Fibroblast of upper back skin (primary cell): Measurements from ENCODE around the gene PIGU.
"Not testable (repeated sequence)": the region's sequence is repeated elsewhere in the genome, so short reads cannot be mapped to it uniquely, and the experiment has no call there.

ENCODE experiments used
- DNase-seq: peaks from one replicate; pipeline ENCODE4 v3.0.0-alpha.2; 2013

PIGU gene

DNA sequence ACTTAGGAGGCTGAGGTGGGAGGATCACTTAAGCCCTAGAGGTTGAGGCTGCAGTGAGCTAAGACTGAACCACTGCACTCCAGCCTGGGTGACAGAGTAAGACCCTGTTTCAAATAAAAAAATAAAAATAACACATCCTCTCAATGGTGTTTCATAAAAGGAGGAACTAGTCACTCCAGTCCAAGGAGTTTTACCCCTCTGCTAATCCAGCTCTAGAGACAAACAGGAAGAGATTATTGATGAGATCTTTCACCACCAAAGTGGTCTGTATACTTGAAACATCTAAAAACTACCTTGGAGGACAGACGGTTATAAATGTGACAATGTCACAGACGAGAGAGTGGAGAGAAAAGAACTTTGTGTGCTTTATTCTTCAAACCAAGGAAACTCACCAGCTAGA lies 58.2 kb downstream of the PIGU start:
- no peak for DNase-seq

DNA sequence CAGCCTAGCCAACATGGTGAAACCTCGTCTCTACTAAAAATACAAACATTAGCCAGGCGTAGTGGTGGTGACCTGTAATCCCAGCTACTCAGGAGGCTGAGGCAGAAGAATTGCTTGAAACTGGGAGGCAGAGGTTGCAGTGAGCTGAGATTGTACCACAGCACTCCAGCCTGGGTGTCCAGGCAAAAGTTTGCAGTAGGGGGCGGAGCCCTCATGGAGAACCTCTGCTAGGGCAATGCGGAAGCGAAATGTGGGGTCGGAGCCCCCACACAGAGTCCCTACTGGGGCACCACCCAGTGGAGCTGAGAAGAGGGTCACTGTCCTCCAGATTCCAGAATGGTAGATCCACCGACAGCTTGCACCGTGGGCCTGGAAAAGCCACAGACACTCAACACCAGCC lies 60.0 kb downstream of the PIGU start:
- not testable (repeated sequence) for DNase-seq

- DNase-seq = peak; percentile 11
Observed at GRCh38 chr20:34615477-34615876, 61.4 kb downstream of the PIGU start.

GRCh38 chr20:34611976-34612375 lies 64.9 kb downstream of the PIGU start:
- not testable (repeated sequence) for DNase-seq

- DNase-seq = no peak
Observed at GRCh38 chr20:34607066-34607465, 69.8 kb downstream of the PIGU start.

GRCh38 chr20:34604980-34605788 lies 71.7 kb downstream of the PIGU start:
- peak; percentile 75 for DNase-seq

DNA sequence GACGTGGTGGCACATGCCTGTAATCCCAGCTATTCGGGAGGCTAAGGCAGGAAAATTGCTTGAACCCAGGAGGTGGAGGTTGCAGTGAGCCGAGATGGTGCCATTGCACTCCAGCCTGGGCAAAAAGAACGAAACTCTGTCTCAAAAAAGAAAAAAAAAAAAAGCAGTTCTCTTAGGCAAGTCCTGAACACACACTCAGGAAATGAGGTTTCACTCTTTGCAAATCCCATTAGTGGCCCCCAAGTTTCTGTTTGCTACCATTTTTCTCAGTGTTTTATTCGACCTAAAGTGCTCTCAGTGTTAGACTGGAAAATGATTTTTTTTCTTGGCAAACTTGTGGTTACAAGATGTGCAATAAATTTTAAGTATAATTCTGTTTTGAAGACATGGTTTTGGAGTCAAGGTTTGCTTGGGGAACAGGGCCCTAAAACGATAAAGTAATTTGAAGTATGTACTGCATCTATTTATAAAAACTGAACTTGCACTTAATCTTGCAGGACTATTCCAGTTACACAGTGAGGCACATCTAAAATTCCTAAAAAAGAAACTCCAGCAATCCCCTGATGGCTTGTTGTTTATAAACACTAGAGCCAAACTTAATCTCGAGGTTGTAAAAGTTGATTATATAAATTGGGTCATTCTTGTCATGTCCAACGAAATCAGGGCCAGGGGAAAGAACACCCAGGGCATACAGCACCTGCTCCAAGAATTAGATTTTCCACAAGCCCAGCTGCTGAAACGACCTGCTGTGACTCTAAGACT lies 75.8 kb downstream of the PIGU start:
- DNase-seq = no peak

- no peak for DNase-seq
Observed at GRCh38 chr20:34595377-34596184, 81.3 kb downstream of the PIGU start.

- no peak for DNase-seq
Observed at GRCh38 chr20:34586488-34587163, 90.3 kb downstream of the PIGU start.

DNA sequence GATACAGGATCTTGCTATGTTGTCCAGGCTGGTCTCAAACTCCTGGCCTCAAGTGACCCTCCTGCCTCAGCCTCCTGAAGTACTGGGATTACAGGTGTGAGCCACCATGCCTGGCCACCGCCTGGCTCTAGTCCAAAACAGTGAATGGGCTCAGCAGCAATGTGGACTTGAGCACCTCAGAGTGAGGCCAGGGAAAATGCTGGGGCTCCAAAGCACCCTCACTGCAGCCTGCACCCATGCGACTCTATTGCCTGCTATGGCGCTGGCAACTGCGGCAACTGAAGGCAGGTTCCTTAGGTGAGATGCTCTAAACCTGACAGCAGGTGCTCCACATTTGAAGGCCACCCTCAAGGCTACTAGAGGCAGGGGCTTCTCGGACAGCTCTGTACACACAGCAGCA lies 91.9 kb downstream of the PIGU start:
- no peak for DNase-seq

DNA sequence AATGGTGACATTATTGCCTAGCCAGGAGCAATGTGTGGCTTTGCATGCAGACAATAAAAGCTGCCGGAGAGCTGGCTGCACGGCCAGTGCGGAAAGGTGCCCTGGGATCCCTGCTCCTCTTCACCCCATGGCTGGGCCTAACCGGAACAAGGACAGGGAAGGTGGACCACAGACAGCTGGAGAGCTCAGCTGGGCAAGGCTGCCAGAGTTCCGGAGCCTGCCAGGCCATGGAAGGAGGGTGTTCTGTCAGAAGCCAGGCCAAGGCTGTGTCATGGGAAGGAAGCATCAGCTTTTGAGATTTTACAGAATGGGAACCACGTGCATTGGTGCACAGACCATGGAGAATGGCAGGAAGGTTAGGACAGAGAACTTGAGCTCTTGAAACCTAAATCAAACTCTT lies 93.3 kb downstream of the PIGU start:
- DNase-seq = no peak

- no peak for DNase-seq
Observed at GRCh38 chr20:34582911-34583310, 94.0 kb downstream of the PIGU start.

- DNase-seq = no peak
Observed at GRCh38 chr20:34582221-34582620, 94.7 kb downstream of the PIGU start.

DNA sequence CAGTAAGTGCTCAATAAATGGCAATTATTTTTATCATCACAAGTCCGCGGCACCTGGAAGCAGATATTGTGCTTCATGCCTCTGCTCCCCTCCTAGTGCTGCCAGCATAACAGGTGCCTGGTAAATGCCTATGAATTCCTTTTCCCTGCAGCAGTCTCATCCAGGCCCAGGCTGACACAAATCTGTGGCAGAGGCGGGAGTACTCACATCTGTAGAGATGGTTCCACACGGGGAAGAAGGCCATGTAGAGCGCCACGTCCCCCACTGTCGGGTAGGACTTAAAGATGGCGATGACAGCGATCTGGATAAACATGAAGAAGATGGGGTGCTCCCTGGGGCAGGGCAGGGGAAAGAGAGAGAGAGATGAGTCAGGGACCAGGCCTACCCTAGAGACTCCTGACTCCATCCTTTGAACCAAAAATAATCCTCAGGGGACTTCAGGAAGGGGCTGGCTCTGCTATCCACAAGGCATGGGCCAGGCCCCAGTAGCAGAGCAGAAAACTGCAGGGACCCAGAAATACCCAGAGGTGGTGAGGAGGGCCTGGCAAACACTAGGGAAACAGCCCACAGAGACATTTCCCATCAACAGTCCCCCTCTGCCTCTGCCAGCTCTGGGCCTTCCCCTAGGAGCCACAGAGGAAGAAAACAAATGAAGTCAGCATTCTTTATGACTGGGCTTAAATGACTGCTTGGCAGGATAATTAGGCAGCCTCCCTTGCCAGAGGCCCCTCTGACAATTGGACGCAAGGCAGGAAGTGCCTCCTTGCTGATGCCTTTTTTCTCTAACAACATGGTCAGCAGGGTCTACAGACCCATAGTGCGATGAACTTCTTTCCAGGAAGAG lies 95.3 kb downstream of the PIGU start:
- peak; percentile 34 for DNase-seq

- peak; percentile 17 for DNase-seq
Observed at GRCh38 chr20:34579979-34580940, 96.6 kb downstream of the PIGU start.

DNA sequence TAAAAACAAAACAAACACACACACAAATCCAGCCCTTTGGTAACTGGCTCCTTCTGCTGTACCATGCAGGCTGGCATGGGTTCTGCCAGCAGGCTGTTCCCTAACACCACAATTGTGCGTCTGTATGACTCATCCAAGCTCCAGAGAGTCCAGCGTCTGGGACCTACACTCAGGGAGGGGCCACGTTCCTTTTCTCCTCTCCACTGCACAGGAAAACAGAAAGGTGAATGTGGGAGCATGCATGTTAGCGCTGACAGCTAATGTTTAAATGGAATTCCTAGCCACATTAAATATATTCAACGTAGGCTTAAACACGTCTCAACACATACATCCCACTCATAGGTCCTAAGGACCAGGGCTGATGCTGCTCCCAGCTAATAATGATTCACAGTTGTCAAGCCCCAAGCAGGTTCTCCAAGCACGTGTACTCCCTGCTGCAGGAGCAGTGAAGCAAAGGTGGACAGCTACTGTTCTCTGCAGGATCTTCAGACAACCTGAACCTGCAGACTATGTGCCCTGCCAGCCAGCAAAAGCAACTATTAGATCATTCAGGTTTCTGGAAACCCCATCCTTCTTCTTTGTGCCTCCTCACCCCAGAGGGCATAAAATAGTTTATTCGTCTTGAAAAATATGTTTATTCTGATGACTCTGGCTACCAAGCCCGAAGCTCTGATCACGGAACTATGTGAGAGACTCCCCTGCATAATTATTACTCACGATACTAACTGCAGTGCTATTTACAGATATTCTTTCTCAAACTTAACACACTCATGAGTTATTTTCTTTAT lies 97.5 kb downstream of the PIGU start:
- DNase-seq = peak; percentile 69

- DNase-seq = no peak
Observed at GRCh38 chr20:34578521-34578920, 98.4 kb downstream of the PIGU start.

GRCh38 chr20:34578025-34578424 lies 98.9 kb downstream of the PIGU start:
- peak; percentile 40 for DNase-seq

DNA sequence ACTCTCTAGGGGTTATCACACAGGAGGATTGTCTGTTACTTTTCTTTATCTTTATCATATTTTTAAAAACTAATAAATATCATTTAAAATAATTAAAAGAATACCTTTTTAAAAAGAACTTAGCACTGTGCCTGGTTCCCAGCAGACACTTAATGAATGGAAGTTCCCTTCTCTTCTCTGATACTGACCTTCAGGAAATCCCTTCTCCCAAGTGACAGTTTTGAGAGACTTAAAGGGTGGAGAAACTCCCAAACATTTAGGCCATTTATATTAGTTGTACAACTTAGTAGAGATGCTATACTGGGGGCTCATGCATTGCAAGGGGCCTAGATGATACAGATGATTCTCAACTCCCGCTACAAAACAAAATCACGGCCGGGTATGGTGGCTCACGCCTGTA lies 99.8 kb downstream of the PIGU start:
- DNase-seq = no peak

DNA sequence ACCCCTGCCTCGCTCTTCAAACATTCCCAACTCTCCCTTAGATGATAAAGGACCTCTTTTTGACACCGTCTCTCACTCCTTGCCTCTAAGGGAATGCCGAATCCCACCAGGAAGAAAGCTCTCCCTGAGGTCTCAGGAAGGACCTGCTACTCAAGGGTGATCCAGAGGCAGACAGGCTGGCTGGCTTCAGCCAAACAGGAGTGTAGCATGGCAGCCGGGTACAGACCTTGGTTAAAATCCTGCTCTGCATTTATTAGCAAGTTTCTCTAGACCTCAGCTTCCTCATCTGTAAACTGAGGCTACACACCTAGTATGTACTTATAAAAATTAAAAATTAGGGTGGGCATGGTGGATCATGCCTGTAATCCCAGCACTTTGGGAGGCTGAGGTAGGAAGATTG lies 101.1 kb downstream of the PIGU start:
- no peak for DNase-seq
